ENCODE results near the gene C7orf33. TPM values are rescaled to one million over a fixed set of nuclear protein-coding genes. Genes with fewer than 3 reads are reported as not detected.

C7orf33 gene
- total RNA-seq, 1 donor from 2014 or later, result not detected

DNA sequence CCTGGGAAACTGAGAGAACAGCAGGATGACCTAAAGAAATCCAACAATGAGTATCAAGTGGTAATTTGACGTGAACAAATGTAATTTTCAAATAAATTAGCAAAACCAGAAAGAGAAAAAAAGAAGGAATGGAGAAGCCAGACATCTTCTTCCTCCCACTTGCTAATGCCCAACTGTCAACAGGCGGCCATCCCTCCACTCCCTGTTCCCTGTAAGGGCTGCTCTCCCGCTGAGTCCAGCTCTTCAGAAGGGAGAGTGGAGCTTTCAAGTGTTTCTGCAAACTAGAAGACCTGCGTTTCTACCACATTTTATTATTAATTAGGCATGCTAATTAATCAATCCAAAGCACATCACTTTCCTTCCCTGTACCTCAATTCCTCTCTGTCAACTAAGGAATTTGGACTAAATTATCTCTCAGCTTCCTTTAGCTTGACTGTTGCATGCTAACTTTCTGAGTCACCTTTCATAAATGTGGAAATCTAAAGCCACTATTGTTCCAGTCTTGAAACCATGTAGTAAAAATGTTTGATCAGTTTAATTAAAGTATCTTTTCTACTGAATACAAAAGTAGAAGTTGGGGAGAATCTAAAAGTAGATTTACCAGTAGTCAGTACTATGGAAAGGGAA lies 59.8 kb downstream of the C7orf33 start:
- no peaks in the 10 kb centered on the region for H3K4me1 ChIP-seq (ENCODE audit: control insufficient read depth in 3 of 3, insufficient read depth in 3 of 3, low read length in 3 of 3)
- no peaks in the 10 kb centered on the region for H3K9me3 ChIP-seq (ENCODE audit: control insufficient read depth in 3 of 3, low read length in 3 of 3)
- H3K9ac ChIP-seq (ENCODE audit: low read depth in 1 of 3, low read length in 3 of 3), result no peak overlapping the region
- no peaks in the 10 kb centered on the region for H3K36me3 ChIP-seq (ENCODE audit: control insufficient read depth in 3 of 3, insufficient read depth in 3 of 3, low read length in 3 of 3)
- H3K27ac ChIP-seq (ENCODE audit: low read depth, low read length), result no peak overlapping the region
- H3K4me3 ChIP-seq (ENCODE audit: low read length in 3 of 3), result no peak overlapping the region
- no peaks in the 10 kb centered on the region for H3K27me3 ChIP-seq (ENCODE audit: control insufficient read depth in 3 of 3, insufficient read depth in 3 of 3, low read length in 3 of 3)

GRCh38 chr7:148652773-148653172 lies 62.2 kb downstream of the C7orf33 start:
- Histone ChIP-seq H3K4me1 (ENCODE audit: control insufficient read depth in 3 of 3, insufficient read depth in 3 of 3, low read length in 3 of 3) (no peaks in the 10 kb centered on the region), H3K36me3 (ENCODE audit: control insufficient read depth in 3 of 3, insufficient read depth in 3 of 3, low read length in 3 of 3) (no peaks in the 10 kb centered on the region), H3K27ac (ENCODE audit: low read depth, low read length) (no peak overlapping the region), H3K9me3 (ENCODE audit: control insufficient read depth in 3 of 3, low read length in 3 of 3) (no peaks in the 10 kb centered on the region), H3K4me3 (ENCODE audit: low read length in 3 of 3) (no peak overlapping the region), H3K27me3 (ENCODE audit: control insufficient read depth in 3 of 3, insufficient read depth in 3 of 3, low read length in 3 of 3) (no peaks in the 10 kb centered on the region), H3K9ac (ENCODE audit: low read depth in 1 of 3, low read length in 3 of 3) (no peak overlapping the region)

GRCh38 chr7:148657929-148658328 lies 67.4 kb downstream of the C7orf33 start:
- H3K27me3 ChIP-seq (ENCODE audit: control insufficient read depth in 3 of 3, insufficient read depth in 3 of 3, low read length in 3 of 3), result no peaks in the 10 kb centered on the region
- H3K9me3 ChIP-seq (ENCODE audit: control insufficient read depth in 3 of 3, low read length in 3 of 3), result no peaks in the 10 kb centered on the region
- H3K4me1 ChIP-seq (ENCODE audit: control insufficient read depth in 3 of 3, insufficient read depth in 3 of 3, low read length in 3 of 3), result no peaks in the 10 kb centered on the region
- H3K36me3 ChIP-seq (ENCODE audit: control insufficient read depth in 3 of 3, insufficient read depth in 3 of 3, low read length in 3 of 3), result no peaks in the 10 kb centered on the region
- no peak overlapping the region for H3K9ac ChIP-seq (ENCODE audit: low read depth in 1 of 3, low read length in 3 of 3)
- H3K27ac ChIP-seq (ENCODE audit: low read depth, low read length), result no peak overlapping the region
- H3K4me3 ChIP-seq (ENCODE audit: low read length in 3 of 3), result no peak overlapping the region

DNA sequence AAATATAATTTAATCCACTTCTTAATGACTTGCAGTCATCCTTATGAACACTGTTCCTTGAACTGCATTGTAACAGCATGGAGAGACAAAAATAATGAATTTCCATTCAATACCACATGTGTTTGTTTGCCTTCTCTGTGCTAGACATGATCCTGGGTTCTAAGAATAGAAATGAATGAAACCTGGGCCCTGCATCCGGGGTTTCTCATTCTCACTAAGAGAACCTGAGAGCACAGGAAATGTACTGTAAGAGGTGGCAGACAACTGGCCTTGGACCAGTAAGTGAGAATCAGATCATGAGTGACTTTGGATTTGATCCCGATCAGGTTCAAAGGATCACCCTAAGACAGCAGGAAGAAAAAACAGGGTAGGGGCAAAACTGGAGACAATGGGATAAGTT lies 70.9 kb downstream of the C7orf33 start:
- H3K9ac ChIP-seq (ENCODE audit: low read depth in 1 of 3, low read length in 3 of 3), result no peak overlapping the region
- H3K4me1 ChIP-seq (ENCODE audit: control insufficient read depth in 3 of 3, insufficient read depth in 3 of 3, low read length in 3 of 3), result no peaks in the 10 kb centered on the region
- H3K27me3 ChIP-seq (ENCODE audit: control insufficient read depth in 3 of 3, insufficient read depth in 3 of 3, low read length in 3 of 3), result no peaks in the 10 kb centered on the region
- H3K9me3 ChIP-seq (ENCODE audit: control insufficient read depth in 3 of 3, low read length in 3 of 3), result no peaks in the 10 kb centered on the region
- H3K27ac ChIP-seq (ENCODE audit: low read depth, low read length), result no peak overlapping the region
- no peaks in the 10 kb centered on the region for H3K36me3 ChIP-seq (ENCODE audit: control insufficient read depth in 3 of 3, insufficient read depth in 3 of 3, low read length in 3 of 3)
- H3K4me3 ChIP-seq (ENCODE audit: low read length in 3 of 3), result no peak overlapping the region

GRCh38 chr7:148662646-148663045 lies 72.1 kb downstream of the C7orf33 start:
- Histone ChIP-seq H3K27me3 (ENCODE audit: control insufficient read depth in 3 of 3, insufficient read depth in 3 of 3, low read length in 3 of 3) (no peaks in the 10 kb centered on the region), H3K9me3 (ENCODE audit: control insufficient read depth in 3 of 3, low read length in 3 of 3) (no peaks in the 10 kb centered on the region), H3K36me3 (ENCODE audit: control insufficient read depth in 3 of 3, insufficient read depth in 3 of 3, low read length in 3 of 3) (no peaks in the 10 kb centered on the region), H3K27ac (ENCODE audit: low read depth, low read length) (no peak overlapping the region), H3K4me1 (ENCODE audit: control insufficient read depth in 3 of 3, insufficient read depth in 3 of 3, low read length in 3 of 3) (no peaks in the 10 kb centered on the region), H3K9ac (ENCODE audit: low read depth in 1 of 3, low read length in 3 of 3) (no peak overlapping the region), H3K4me3 (ENCODE audit: low read length in 3 of 3) (no peak overlapping the region)

DNA sequence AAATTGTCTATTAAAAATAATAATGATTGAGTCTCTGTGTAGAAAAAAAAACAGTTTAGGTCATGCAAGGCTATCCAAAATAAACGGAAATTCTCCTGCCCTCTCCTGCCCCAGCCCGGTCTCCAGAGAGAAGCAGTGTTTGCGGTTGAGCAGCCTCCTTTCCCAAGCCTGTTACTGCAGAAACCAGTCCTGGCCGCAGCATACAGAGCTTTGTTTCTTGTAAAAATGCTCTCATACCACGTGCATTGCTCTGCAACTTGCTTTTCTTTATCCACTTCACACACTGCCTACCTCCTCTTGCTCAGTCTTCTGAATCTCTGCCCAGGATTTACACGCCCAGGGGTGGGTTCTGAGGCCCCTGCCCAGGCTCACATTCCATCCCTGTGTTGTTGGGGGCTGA lies 73.8 kb downstream of the C7orf33 start:
- Histone ChIP-seq H3K4me1 (ENCODE audit: control insufficient read depth in 3 of 3, insufficient read depth in 3 of 3, low read length in 3 of 3) (no peaks in the 10 kb centered on the region), H3K27ac (ENCODE audit: low read depth, low read length) (no peak overlapping the region), H3K27me3 (ENCODE audit: control insufficient read depth in 3 of 3, insufficient read depth in 3 of 3, low read length in 3 of 3) (no peaks in the 10 kb centered on the region), H3K9ac (ENCODE audit: low read depth in 1 of 3, low read length in 3 of 3) (no peak overlapping the region), H3K36me3 (ENCODE audit: control insufficient read depth in 3 of 3, insufficient read depth in 3 of 3, low read length in 3 of 3) (no peaks in the 10 kb centered on the region), H3K9me3 (ENCODE audit: control insufficient read depth in 3 of 3, low read length in 3 of 3) (no peaks in the 10 kb centered on the region), H3K4me3 (ENCODE audit: low read length in 3 of 3) (no peak overlapping the region)

DNA sequence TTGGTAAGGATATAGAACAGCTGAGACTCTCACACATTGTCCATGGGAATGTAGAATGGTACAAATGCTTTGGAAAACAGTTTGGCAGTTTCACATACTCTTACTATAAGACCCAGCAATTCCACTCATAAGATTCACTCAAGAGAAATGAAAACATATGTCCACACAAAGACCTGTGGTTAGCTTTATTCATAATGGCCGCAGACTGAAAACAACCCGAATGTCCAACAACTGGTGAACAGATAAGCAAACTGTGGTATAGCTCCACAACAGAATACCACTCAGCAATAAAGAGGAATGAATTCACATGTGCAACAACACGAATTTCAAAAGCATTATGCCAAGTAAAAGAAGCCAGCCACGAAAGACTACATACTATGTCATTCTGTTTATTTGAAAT lies 74.7 kb downstream of the C7orf33 start:
- no peaks in the 10 kb centered on the region for H3K36me3 ChIP-seq (ENCODE audit: control insufficient read depth in 3 of 3, insufficient read depth in 3 of 3, low read length in 3 of 3)
- H3K27me3 ChIP-seq (ENCODE audit: control insufficient read depth in 3 of 3, insufficient read depth in 3 of 3, low read length in 3 of 3), result no peaks in the 10 kb centered on the region

More for the DNA sequence above, 74.7 kb downstream of the C7orf33 start:
- H3K9ac ChIP-seq (ENCODE audit: low read depth in 1 of 3, low read length in 3 of 3), result no peak overlapping the region
- H3K9me3 ChIP-seq (ENCODE audit: control insufficient read depth in 3 of 3, low read length in 3 of 3), result no peaks in the 10 kb centered on the region
- no peak overlapping the region for H3K4me3 ChIP-seq (ENCODE audit: low read length in 3 of 3)
- H3K27ac ChIP-seq (ENCODE audit: low read depth, low read length), result no peak overlapping the region
- H3K4me1 ChIP-seq (ENCODE audit: control insufficient read depth in 3 of 3, insufficient read depth in 3 of 3, low read length in 3 of 3), result no peaks in the 10 kb centered on the region

Other genes starting within 250 kb of the C7orf33 start
- 33.9 TPM for gene CUL1, start 108.1 kb downstream of the C7orf33 start, total RNA-seq